ENCODE data around the gene FAM83C. TPM values are rescaled to one million over a fixed set of nuclear protein-coding genes. Genes with fewer than 3 reads are reported as not detected.
"Not testable (repeated sequence)": the region's sequence is repeated elsewhere in the genome, so short reads cannot be mapped to it uniquely, and the experiment has no call there.

Gene FAM83C
- total RNA-seq, 1 experiment from 2014 or later: not detected

- no peak for DNase-seq (ENCODE audit: extremely low read depth, low read depth)
Measured at GRCh38 chr20:35270021-35270902, 22.0 kb downstream of the FAM83C start.

- DNase-seq (ENCODE audit: extremely low read depth, low read depth): peak; percentile 55
Measured at GRCh38 chr20:35269055-35269781, 23.0 kb downstream of the FAM83C start.

GRCh38 chr20:35267092-35267491 is 25.1 kb downstream of the FAM83C start:
- DNase-seq (ENCODE audit: extremely low read depth, low read depth): no peak

- no peak for DNase-seq (ENCODE audit: extremely low read depth, low read depth)
Measured at GRCh38 chr20:35264755-35265154, 27.5 kb downstream of the FAM83C start.

GRCh38 chr20:35263532-35264341 is 28.5 kb downstream of the FAM83C start:
- no peak for DNase-seq (ENCODE audit: extremely low read depth, low read depth)

GRCh38 chr20:35262731-35263531 is 29.3 kb downstream of the FAM83C start:
- not testable (repeated sequence) for DNase-seq (ENCODE audit: extremely low read depth, low read depth)

GRCh38 chr20:35262321-35262720 is 29.9 kb downstream of the FAM83C start:
- not testable (repeated sequence) for DNase-seq (ENCODE audit: extremely low read depth, low read depth)

- DNase-seq (ENCODE audit: extremely low read depth, low read depth): no peak
Measured at GRCh38 chr20:35260426-35260825, 31.8 kb downstream of the FAM83C start.

- DNase-seq (ENCODE audit: extremely low read depth, low read depth): no peak
Measured at GRCh38 chr20:35257175-35257909, 34.9 kb downstream of the FAM83C start.

GRCh38 chr20:35254448-35254999 is 37.7 kb downstream of the FAM83C start:
- DNase-seq (ENCODE audit: extremely low read depth, low read depth): no peak

GRCh38 chr20:35253010-35253409 is 39.2 kb downstream of the FAM83C start:
- DNase-seq (ENCODE audit: extremely low read depth, low read depth): no peak

GRCh38 chr20:35252598-35252997 is 39.6 kb downstream of the FAM83C start:
- not testable (repeated sequence) for DNase-seq (ENCODE audit: extremely low read depth, low read depth)

- no peak for DNase-seq (ENCODE audit: extremely low read depth, low read depth)
Measured at GRCh38 chr20:35252037-35252461, 40.2 kb downstream of the FAM83C start.

- DNase-seq (ENCODE audit: extremely low read depth, low read depth): no peak
Measured at GRCh38 chr20:35251613-35251940, 40.6 kb downstream of the FAM83C start.

GRCh38 chr20:35248641-35249475 is 43.4 kb downstream of the FAM83C start:
- no peak for DNase-seq (ENCODE audit: extremely low read depth, low read depth)

GRCh38 chr20:35246723-35247122 is 45.5 kb downstream of the FAM83C start:
- no peak for DNase-seq (ENCODE audit: extremely low read depth, low read depth)

GRCh38 chr20:35243986-35244385 is 48.2 kb downstream of the FAM83C start:
- DNase-seq (ENCODE audit: extremely low read depth, low read depth): no peak

GRCh38 chr20:35243317-35243716 is 48.9 kb downstream of the FAM83C start:
- DNase-seq (ENCODE audit: extremely low read depth, low read depth): no peak

All from NCI-H460 (cell line).